T-helper 1 cell (primary cell): ENCODE measurements around the gene TMED8.
"Not testable (repeated sequence)": the region's sequence is repeated elsewhere in the genome, so short reads cannot be mapped to it uniquely, and the experiment has no call there.

ENCODE experiments used
- DNase-seq, 5 donors: peaks; one replicate each; pipeline ENCODE4 v3.0.0-alpha.2; 2012 to 2020

Gene TMED8

GRCh38 chr14:77359626-77360025, 17.3 kb downstream of the TMED8 start:
- no peak for DNase-seq

GRCh38 chr14:77356899-77357298, 20.0 kb downstream of the TMED8 start:
- no peak for DNase-seq

- no peak for DNase-seq
These were observed 21.1 kb downstream of the TMED8 start for GRCh38 chr14:77355811-77356210.

GRCh38 chr14:77353469-77354141, 23.3 kb downstream of the TMED8 start:
- DNase-seq = no peak

- DNase-seq = no peak
These were observed 29.1 kb downstream of the TMED8 start for GRCh38 chr14:77347751-77348150.

GRCh38 chr14:77346495-77346894, 30.4 kb downstream of the TMED8 start:
- DNase-seq = no peak

- no peak for DNase-seq
These were observed 32.4 kb downstream of the TMED8 start for GRCh38 chr14:77344377-77344996.

- DNase-seq = no peak
These were observed 33.2 kb downstream of the TMED8 start for GRCh38 chr14:77343662-77344061.

- no peak for DNase-seq
These were observed 34.0 kb downstream of the TMED8 start for GRCh38 chr14:77342726-77343397.

- no peak for DNase-seq
These were observed 36.5 kb downstream of the TMED8 start for GRCh38 chr14:77340389-77340788.

GRCh38 chr14:77339407-77339806, 37.5 kb downstream of the TMED8 start:
- no peak for DNase-seq

- DNase-seq = no peak
These were observed 38.6 kb downstream of the TMED8 start for GRCh38 chr14:77338302-77338701.

- no peak for DNase-seq
These were observed 39.0 kb downstream of the TMED8 start for GRCh38 chr14:77337880-77338279.

GRCh38 chr14:77337255-77337654, 39.6 kb downstream of the TMED8 start:
- DNase-seq = not testable (repeated sequence)

GRCh38 chr14:77335576-77335975, 41.3 kb downstream of the TMED8 start:
- DNase-seq = no peak

- no peak for DNase-seq
These were observed 47.0 kb downstream of the TMED8 start for GRCh38 chr14:77329872-77330271.

GRCh38 chr14:77327111-77327510, 49.8 kb downstream of the TMED8 start:
- no peak for DNase-seq

GRCh38 chr14:77325746-77326094, 51.2 kb downstream of the TMED8 start:
- DNase-seq = no peak

- no peak for DNase-seq
These were observed 51.8 kb downstream of the TMED8 start for GRCh38 chr14:77324816-77325745.

- no peak for DNase-seq
These were observed 52.6 kb downstream of the TMED8 start for GRCh38 chr14:77324289-77324688.

GRCh38 chr14:77323571-77323970, 53.3 kb downstream of the TMED8 start:
- DNase-seq = no peak

- no peak for DNase-seq
These were observed 53.9 kb downstream of the TMED8 start for GRCh38 chr14:77322951-77323350.

- no peak for DNase-seq
These were observed 54.5 kb downstream of the TMED8 start for GRCh38 chr14:77322250-77322902.
